WTC11 (cell line): Measurements from ENCODE around the gene IL21R. TPM values are rescaled to one million over a fixed set of nuclear protein-coding genes. Genes with fewer than 3 reads are reported as not detected.

Experiments used
- ATAC-seq: fragments of 200-7000 bp; cut with Tn5 transposase; 2 replicates; pipeline ENCODE4 v1.10.0; 2021; ENCODE audit warnings: mild to moderate bottlenecking, moderate library complexity
- CTCF ChIA-PET: fragments of 300-600 bp; sonication (Branson Sonifier 250); formaldehyde crosslinking; loops from one replicate; lab custom pipeline; 2021; ENCODE audit warnings: antibody characterized with exemption; lab: Charles Lee
- POLR2A ChIA-PET: fragments of 350-600 bp; sonication (Branson Sonifier 250); formaldehyde crosslinking; loops from one replicate; lab custom pipeline; 2021; ENCODE audit warnings: antibody characterized with exemption; lab: Charles Lee
- DNase-seq: peaks from one replicate; pipeline ENCODE4 v3.0.0; 2021; ENCODE audit warnings: low spot score
- H3K27ac Mint-ChIP-seq: 2 replicates; pipeline ENCODE4 v1.8.0; 2021; ENCODE audit warnings: mixed read lengths
- H3K27me3 Mint-ChIP-seq: 2 replicates; pipeline ENCODE4 v1.8.0; 2021; ENCODE audit warnings: low read depth, mild to moderate bottlenecking, moderate library complexity, mixed read lengths
- H3K36me3 Mint-ChIP-seq: 2 replicates; pipeline ENCODE4 v1.8.0; 2021; ENCODE audit warnings: mixed read lengths
- H3K4me1 Mint-ChIP-seq: 2 replicates; pipeline ENCODE4 v1.8.0; 2022; ENCODE audit warnings: mixed read lengths
- H3K4me3 Mint-ChIP-seq: 2 replicates; pipeline ENCODE4 v1.8.0; 2021; ENCODE audit warnings: mild to moderate bottlenecking, moderate library complexity, mixed read lengths
- H3K9me3 Mint-ChIP-seq: 2 replicates; pipeline ENCODE4 v1.8.0; 2021; ENCODE audit warnings: mixed read lengths
- EMX1 ChIP-seq: fragments of 250-450 bp; sonication (Bioruptor Pico); IDR thresholded peaks from 2 replicates; pipeline ENCODE4 v1.8.0; 2021; ENCODE audit warnings: mild to moderate bottlenecking
- ESRRA ChIP-seq: sonication (generic); formaldehyde crosslinking; IDR thresholded peaks from 2 replicates; pipeline ENCODE4 v1.8.1; 2022; ENCODE audit warnings: mild to moderate bottlenecking, missing genetic modification reagents, borderline replicate concordance
- ETV6 ChIP-seq: sonication (generic); formaldehyde crosslinking; IDR thresholded peaks from 2 replicates; pipeline ENCODE4 v1.8.1; 2022; ENCODE audit warnings: mild to moderate bottlenecking, missing genetic modification reagents
- JAZF1 ChIP-seq: fragments of 250-450 bp; sonication (Bioruptor Pico); IDR thresholded peaks from 2 replicates; pipeline ENCODE4 v1.9.0; 2021; ENCODE audit warnings: moderate library complexity, mild to moderate bottlenecking, inconsistent platforms
- NFE2L1 ChIP-seq: sonication (generic); formaldehyde crosslinking; IDR thresholded peaks from 2 replicates; pipeline ENCODE4 v1.8.1; 2023; ENCODE audit warnings: missing genetic modification reagents
- NFYB ChIP-seq: sonication (generic); formaldehyde crosslinking; conservative IDR thresholded peaks from 2 replicates; pipeline ENCODE4 v1.8.0; 2022; ENCODE audit warnings: low read depth, missing genetic modification reagents
- ZBTB21 ChIP-seq: sonication (generic); formaldehyde crosslinking; IDR thresholded peaks from 2 replicates; pipeline ENCODE4 v1.8.1; 2023; ENCODE audit warnings: mild to moderate bottlenecking, missing genetic modification reagents, borderline replicate concordance
- ZNF121 ChIP-seq: sonication (generic); formaldehyde crosslinking; IDR thresholded peaks from 2 replicates; pipeline ENCODE4 v1.8.0; 2023; ENCODE audit warnings: missing genetic modification reagents
- ZNF671 ChIP-seq: fragments of 250-450 bp; sonication (Bioruptor Pico); IDR thresholded peaks from 2 replicates; pipeline ENCODE4 v1.8.0; 2021; ENCODE audit warnings: mild to moderate bottlenecking
- total RNA-seq: library from RNA; stranded (reverse); gene quantifications from 3 replicates; pipeline ENCODE4 v1.2.3, GENCODE V29; 2021
- TF ChIP-seq, protein P1 (sequence below): sonication (generic); formaldehyde crosslinking; IDR thresholded peaks from 2 replicates; pipeline ENCODE4 v1.8.1; 2023; ENCODE audit warnings: mild to moderate bottlenecking, missing genetic modification reagents
- TF ChIP-seq, protein P2 (sequence below): sonication (generic); formaldehyde crosslinking; IDR thresholded peaks from 2 replicates; pipeline ENCODE4 v1.8.0; 2022; ENCODE audit warnings: missing genetic modification reagents
- TF ChIP-seq, protein P3 (sequence below): sonication (generic); formaldehyde crosslinking; IDR thresholded peaks from 2 replicates; pipeline ENCODE4 v1.8.1; 2023; ENCODE audit warnings: mild to moderate bottlenecking, missing genetic modification reagents
- TF ChIP-seq, protein P4 (sequence below): fragments of 250-450 bp; sonication (Bioruptor Pico); conservative IDR thresholded peaks from 2 replicates; pipeline ENCODE4 v1.9.0; 2021; ENCODE audit warnings: mild to moderate bottlenecking
- TF ChIP-seq, protein P5 (sequence below): sonication (generic); formaldehyde crosslinking; IDR thresholded peaks from 2 replicates; pipeline ENCODE4 v1.8.0; 2022; ENCODE audit warnings: mild to moderate bottlenecking, missing genetic modification reagents
- TF ChIP-seq, protein P6 (sequence below): sonication (generic); formaldehyde crosslinking; IDR thresholded peaks from 2 replicates; pipeline ENCODE4 v1.8.0; 2022; ENCODE audit warnings: mild to moderate bottlenecking, missing genetic modification reagents
- TF ChIP-seq, protein P7 (sequence below): sonication (generic); formaldehyde crosslinking; IDR thresholded peaks from 2 replicates; pipeline ENCODE4 v1.8.0; 2023; ENCODE audit warnings: mild to moderate bottlenecking, missing genetic modification reagents
- TF ChIP-seq, protein P8 (sequence below): sonication (generic); formaldehyde crosslinking; conservative IDR thresholded peaks from 2 replicates; pipeline ENCODE4 v1.8.1; 2022; ENCODE audit warnings: mild to moderate bottlenecking, missing genetic modification reagents

Gene IL21R
- total RNA-seq, 1 experiment from 2014 or later: 0.70 TPM

DNA sequence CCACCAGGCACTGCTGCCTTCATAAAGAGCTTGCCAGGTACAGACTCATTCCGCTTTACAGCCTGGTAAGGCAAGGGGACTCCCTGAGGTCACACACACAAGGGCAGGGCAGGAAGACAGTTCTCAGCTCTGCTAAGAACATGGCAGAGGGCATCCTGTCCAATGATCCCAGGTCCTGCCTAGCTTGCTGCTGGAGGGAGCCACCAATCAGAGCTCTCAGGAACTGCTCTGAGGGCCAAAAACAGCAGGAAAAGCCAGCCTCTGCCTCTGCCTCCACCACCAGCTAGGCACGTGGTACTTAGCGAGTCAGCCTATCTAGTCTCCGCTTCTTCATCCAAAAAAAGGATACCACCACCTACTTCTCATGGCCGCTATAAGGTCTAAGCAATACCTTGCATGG is 81.7 kb downstream of the IL21R start (continued):
- TF ChIP-seq NFYB (CRISPR knock-in tag) (no peak), ESRRA (CRISPR knock-in tag) (no peak), ZNF121 (no peak)
- TF ChIP-seq, protein P1, sequence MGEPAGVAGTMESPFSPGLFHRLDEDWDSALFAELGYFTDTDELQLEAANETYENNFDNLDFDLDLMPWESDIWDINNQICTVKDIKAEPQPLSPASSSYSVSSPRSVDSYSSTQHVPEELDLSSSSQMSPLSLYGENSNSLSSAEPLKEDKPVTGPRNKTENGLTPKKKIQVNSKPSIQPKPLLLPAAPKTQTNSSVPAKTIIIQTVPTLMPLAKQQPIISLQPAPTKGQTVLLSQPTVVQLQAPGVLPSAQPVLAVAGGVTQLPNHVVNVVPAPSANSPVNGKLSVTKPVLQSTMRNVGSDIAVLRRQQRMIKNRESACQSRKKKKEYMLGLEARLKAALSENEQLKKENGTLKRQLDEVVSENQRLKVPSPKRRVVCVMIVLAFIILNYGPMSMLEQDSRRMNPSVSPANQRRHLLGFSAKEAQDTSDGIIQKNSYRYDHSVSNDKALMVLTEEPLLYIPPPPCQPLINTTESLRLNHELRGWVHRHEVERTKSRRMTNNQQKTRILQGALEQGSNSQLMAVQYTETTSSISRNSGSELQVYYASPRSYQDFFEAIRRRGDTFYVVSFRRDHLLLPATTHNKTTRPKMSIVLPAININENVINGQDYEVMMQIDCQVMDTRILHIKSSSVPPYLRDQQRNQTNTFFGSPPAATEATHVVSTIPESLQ: no peak

DNA sequence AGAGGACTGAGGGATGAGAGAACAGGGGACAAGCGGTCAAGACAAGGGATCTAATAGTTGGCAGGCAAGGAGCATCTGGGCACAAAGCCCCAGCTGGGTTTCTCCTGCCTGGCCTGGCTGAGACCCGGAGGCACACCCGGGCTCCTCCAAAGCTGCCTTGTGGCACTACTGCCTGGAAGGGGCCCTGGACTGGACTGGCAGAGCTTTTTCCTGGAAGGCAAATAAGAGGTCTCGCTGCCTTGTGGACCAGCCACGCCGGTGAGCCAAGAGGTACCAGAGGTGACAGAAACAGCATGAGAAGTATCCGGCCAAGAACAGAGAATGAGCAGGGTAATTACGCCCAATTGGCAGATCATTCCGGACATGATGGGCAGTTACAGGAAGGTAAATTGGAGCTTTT is 83.2 kb downstream of the IL21R start:
- no peaks in the 10 kb centered on the region for H3K4me1 Mint-ChIP-seq
- H3K4me3 Mint-ChIP-seq: no peak overlapping the region
- POLR2A ChIA-PET: no interaction called here
- no peaks in the 10 kb centered on the region for H3K9me3 Mint-ChIP-seq
- H3K27ac Mint-ChIP-seq: no peak overlapping the region
- peaks cover 78% of the 10 kb centered on the region for H3K36me3 Mint-ChIP-seq
- CTCF ChIA-PET: no interaction called here
- ATAC-seq (no peak), DNase-seq (no peak)
- TF ChIP-seq, protein P2, sequence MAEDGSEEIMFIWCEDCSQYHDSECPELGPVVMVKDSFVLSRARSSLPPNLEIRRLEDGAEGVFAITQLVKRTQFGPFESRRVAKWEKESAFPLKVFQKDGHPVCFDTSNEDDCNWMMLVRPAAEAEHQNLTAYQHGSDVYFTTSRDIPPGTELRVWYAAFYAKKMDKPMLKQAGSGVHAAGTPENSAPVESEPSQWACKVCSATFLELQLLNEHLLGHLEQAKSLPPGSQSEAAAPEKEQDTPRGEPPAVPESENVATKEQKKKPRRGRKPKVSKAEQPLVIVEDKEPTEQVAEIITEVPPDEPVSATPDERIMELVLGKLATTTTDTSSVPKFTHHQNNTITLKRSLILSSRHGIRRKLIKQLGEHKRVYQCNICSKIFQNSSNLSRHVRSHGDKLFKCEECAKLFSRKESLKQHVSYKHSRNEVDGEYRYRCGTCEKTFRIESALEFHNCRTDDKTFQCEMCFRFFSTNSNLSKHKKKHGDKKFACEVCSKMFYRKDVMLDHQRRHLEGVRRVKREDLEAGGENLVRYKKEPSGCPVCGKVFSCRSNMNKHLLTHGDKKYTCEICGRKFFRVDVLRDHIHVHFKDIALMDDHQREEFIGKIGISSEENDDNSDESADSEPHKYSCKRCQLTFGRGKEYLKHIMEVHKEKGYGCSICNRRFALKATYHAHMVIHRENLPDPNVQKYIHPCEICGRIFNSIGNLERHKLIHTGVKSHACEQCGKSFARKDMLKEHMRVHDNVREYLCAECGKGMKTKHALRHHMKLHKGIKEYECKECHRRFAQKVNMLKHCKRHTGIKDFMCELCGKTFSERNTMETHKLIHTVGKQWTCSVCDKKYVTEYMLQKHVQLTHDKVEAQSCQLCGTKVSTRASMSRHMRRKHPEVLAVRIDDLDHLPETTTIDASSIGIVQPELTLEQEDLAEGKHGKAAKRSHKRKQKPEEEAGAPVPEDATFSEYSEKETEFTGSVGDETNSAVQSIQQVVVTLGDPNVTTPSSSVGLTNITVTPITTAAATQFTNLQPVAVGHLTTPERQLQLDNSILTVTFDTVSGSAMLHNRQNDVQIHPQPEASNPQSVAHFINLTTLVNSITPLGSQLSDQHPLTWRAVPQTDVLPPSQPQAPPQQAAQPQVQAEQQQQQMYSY (CRISPR knock-in tag): no peak
- TF ChIP-seq, protein P3, sequence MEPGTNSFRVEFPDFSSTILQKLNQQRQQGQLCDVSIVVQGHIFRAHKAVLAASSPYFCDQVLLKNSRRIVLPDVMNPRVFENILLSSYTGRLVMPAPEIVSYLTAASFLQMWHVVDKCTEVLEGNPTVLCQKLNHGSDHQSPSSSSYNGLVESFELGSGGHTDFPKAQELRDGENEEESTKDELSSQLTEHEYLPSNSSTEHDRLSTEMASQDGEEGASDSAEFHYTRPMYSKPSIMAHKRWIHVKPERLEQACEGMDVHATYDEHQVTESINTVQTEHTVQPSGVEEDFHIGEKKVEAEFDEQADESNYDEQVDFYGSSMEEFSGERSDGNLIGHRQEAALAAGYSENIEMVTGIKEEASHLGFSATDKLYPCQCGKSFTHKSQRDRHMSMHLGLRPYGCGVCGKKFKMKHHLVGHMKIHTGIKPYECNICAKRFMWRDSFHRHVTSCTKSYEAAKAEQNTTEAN (CRISPR knock-in tag): no peak
- no peak for TF ChIP-seq ZNF121
- TF ChIP-seq, protein P4, sequence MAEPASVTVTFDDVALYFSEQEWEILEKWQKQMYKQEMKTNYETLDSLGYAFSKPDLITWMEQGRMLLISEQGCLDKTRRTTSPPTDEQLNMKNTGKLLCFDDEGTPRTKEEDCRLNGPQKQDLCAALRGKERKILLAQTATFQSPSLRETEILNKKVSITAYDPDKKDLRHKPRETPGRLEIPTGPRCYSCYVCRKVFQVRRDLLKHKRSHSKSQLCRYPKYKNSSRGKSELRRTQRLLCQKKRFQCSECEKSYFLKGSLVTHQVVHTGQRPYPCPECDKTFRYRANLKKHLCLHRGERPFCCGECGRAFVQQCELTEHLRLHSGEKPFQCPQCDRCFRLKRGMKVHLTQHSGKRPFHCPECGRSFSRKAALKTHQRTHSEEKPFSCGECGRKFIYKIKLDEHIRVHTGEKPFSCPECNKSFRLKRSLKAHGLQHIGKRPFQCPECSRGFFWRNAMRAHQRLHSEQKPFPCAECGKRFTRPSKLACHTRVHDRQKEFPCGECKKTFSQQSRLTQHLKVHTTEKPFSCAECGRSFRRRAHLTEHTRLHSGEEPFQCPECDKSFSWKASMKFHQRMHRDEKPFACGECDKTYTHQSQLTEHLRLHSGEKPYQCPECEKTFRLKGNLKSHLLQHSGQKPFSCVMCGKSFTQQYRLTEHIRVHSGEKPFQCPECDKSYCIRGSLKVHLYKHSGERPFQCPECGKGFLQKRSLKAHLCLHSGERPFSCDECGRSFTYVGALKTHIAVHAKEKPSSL (CRISPR knock-in tag): no peak
- TF ChIP-seq, protein P5, sequence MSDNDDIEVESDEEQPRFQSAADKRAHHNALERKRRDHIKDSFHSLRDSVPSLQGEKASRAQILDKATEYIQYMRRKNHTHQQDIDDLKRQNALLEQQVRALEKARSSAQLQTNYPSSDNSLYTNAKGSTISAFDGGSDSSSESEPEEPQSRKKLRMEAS (CRISPR knock-in tag): no peak
- H3K27me3 Mint-ChIP-seq: no peaks in the 10 kb centered on the region

DNA sequence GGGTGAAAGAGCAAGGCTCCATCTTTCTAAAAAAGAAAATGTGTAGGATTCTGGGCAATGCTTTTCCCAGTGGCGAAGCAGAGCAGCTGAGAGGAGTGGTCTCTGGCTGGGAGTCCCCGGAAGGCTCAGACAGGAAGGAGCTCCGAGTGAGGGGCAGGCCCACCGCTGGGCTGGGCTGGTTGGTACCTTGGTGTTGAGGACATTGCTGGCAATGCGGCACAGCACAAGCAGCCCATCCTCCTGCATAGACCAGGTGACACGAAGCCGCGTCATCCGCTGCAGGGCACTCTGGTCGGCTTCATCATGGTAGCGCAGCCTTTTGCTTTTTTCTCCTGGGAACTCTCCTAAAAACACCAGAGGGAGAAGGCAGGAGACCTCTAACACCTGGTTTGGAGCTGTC is 83.8 kb downstream of the IL21R start:
- ChIA-PET CTCF (no interaction called here), POLR2A (no interaction called here)
- H3K27me3 Mint-ChIP-seq: no peaks in the 10 kb centered on the region
- no peak overlapping the region for H3K27ac Mint-ChIP-seq
- peaks cover 74% of the 10 kb centered on the region for H3K36me3 Mint-ChIP-seq
- no peak for DNase-seq
- no peak for ATAC-seq
- H3K9me3 Mint-ChIP-seq: no peaks in the 10 kb centered on the region
- H3K4me3 Mint-ChIP-seq: no peak overlapping the region
- no peaks in the 10 kb centered on the region for H3K4me1 Mint-ChIP-seq
- TF ChIP-seq ZBTB21 (CRISPR knock-in tag): no peak
- TF ChIP-seq, protein P6, sequence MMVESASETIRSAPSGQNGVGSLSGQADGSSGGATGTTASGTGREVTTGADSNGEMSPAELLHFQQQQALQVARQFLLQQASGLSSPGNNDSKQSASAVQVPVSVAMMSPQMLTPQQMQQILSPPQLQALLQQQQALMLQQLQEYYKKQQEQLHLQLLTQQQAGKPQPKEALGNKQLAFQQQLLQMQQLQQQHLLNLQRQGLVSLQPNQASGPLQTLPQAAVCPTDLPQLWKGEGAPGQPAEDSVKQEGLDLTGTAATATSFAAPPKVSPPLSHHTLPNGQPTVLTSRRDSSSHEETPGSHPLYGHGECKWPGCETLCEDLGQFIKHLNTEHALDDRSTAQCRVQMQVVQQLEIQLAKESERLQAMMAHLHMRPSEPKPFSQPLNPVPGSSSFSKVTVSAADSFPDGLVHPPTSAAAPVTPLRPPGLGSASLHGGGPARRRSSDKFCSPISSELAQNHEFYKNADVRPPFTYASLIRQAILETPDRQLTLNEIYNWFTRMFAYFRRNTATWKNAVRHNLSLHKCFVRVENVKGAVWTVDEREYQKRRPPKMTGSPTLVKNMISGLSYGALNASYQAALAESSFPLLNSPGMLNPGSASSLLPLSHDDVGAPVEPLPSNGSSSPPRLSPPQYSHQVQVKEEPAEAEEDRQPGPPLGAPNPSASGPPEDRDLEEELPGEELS: no peak
- TF ChIP-seq, protein P7, sequence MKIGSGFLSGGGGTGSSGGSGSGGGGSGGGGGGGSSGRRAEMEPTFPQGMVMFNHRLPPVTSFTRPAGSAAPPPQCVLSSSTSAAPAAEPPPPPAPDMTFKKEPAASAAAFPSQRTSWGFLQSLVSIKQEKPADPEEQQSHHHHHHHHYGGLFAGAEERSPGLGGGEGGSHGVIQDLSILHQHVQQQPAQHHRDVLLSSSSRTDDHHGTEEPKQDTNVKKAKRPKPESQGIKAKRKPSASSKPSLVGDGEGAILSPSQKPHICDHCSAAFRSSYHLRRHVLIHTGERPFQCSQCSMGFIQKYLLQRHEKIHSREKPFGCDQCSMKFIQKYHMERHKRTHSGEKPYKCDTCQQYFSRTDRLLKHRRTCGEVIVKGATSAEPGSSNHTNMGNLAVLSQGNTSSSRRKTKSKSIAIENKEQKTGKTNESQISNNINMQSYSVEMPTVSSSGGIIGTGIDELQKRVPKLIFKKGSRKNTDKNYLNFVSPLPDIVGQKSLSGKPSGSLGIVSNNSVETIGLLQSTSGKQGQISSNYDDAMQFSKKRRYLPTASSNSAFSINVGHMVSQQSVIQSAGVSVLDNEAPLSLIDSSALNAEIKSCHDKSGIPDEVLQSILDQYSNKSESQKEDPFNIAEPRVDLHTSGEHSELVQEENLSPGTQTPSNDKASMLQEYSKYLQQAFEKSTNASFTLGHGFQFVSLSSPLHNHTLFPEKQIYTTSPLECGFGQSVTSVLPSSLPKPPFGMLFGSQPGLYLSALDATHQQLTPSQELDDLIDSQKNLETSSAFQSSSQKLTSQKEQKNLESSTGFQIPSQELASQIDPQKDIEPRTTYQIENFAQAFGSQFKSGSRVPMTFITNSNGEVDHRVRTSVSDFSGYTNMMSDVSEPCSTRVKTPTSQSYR: no peak
- TF ChIP-seq, protein P5 (CRISPR knock-in tag): no peak
- no peak for TF ChIP-seq ETV6 (CRISPR knock-in tag)
- no peak for TF ChIP-seq ZNF671
- no peak for TF ChIP-seq JAZF1 (CRISPR knock-in tag)
- TF ChIP-seq, protein P8, sequence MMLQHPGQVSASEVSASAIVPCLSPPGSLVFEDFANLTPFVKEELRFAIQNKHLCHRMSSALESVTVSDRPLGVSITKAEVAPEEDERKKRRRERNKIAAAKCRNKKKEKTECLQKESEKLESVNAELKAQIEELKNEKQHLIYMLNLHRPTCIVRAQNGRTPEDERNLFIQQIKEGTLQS (CRISPR knock-in tag): no peak
- no peak for TF ChIP-seq EMX1 (CRISPR knock-in tag)
- TF ChIP-seq, protein P3 (CRISPR knock-in tag): no peak
- TF ChIP-seq NFE2L1 (CRISPR knock-in tag): no peak
